Esophagus squamous epithelium (tissue), 5 donors: ENCODE results near the gene PKHD1. TPM values are rescaled to one million over a fixed set of nuclear protein-coding genes. Genes with fewer than 3 reads are reported as not detected.

Source experiments
- DNase-seq: peaks from one replicate; lab custom pipeline; 2025; lab: John Stamatoyannopoulos, UW
- H3K27ac ChIP-seq, 4 donors: fragments of 200-600 bp; sonication (generic); one replicate each; pipeline ENCODE4 v1.5.1; 2016 to 2019; ENCODE audit warnings: mild to moderate bottlenecking in 1 of 4
- H3K27me3 ChIP-seq, 4 donors: fragments of 200-600 bp; sonication (generic); 1 replicate in 3 of 4; 2 replicates in 1 of 4; pipeline versions ENCODE4 v1.5.1 to v1.6.0; 2017 to 2021; ENCODE audit warnings: antibody characterized with exemption in 1 of 4
- H3K36me3 ChIP-seq, 3 donors: fragments of 200-600 bp; sonication (generic); one replicate each; pipeline ENCODE4 v1.5.1; 2016 to 2019
- H3K4me1 ChIP-seq, 3 donors: fragments of 200-600 bp; sonication (generic); one replicate each; pipeline ENCODE4 v1.5.1; 2017 to 2019
- H3K4me3 ChIP-seq, 4 donors: fragments of 200-600 bp; sonication (generic); 1 replicate in 3 of 4; 2 replicates in 1 of 4; pipeline ENCODE4 v1.5.1; 2016 to 2019; ENCODE audit warnings: mild to moderate bottlenecking in 2 of 4, moderate library complexity in 1 of 4
- H3K9me3 ChIP-seq, 3 donors: fragments of 200-600 bp; sonication (generic); one replicate each; pipeline ENCODE4 v1.5.1; 2016 to 2019
- CTCF ChIP-seq, 6 experiments: fragments of 450-650 bp in 4 of 6; fragments of 200-600 bp in 2 of 6; sonication (generic) in 2 of 6; IDR thresholded peaks; one replicate each; pipeline ENCODE4 v1.5.1; 2016 to 2019; ENCODE audit warnings: antibody characterized with exemption in 6 of 6, mild to moderate bottlenecking in 4 of 6, moderate library complexity in 4 of 6
- POLR2A ChIP-seq, 4 donors: fragments of 450-650 bp; IDR thresholded peaks; one replicate each; pipeline ENCODE4 v1.6.1; 2017; ENCODE audit warnings: antibody characterized with exemption in 4 of 4, mild to moderate bottlenecking in 4 of 4, moderate library complexity in 3 of 4
- WGBS, 2 donors: methylation state at CpG; one replicate each; pipeline ENCODE4 v1.1.5; 2018; 5-methylcytosine and 5-hydroxymethylcytosine counted together
- intact Hi-C: fragments of 100-400 bp; cut with DNase I; formaldehyde crosslinking; loops from one replicate; pipeline ENCODE4 v1.15.0; 2022
- total RNA-seq, 4 donors: library from RNA; depleted of rRNA; stranded (reverse); fragments of >200 nt; gene quantifications; one replicate each; pipeline ENCODE4 v1.1.0, GENCODE V29; 2016
- donor health status: DM: yes; HTN: yes; CAD: no.

Gene PKHD1
- total RNA-seq, 4 donors from 2014 or later, result 0.04 TPM; not detected in 3

- no peak overlapping the region for H3K4me3 ChIP-seq
- H3K27me3 ChIP-seq, result no peaks in the 10 kb centered on the region
- intact Hi-C loops, result no loop called here
- no peaks in the 10 kb centered on the region for H3K36me3 ChIP-seq
- 50 to 59% methylated on average over 4 of the region's 4 CpGs for WGBS, 2 donors
- H3K4me1 ChIP-seq, result no peaks in the 10 kb centered on the region
- no peaks in the 10 kb centered on the region for H3K9me3 ChIP-seq
- TF ChIP-seq POLR2A (IDR thresholded peaks at IDR 0.05) (no peak), CTCF (IDR thresholded peaks at IDR 0.05) (no peak)
- H3K27ac ChIP-seq, result no peak overlapping the region
- DNase-seq, result no peak
Measured at GRCh38 chr6:51892750-51893149, 194.7 kb downstream of the PKHD1 start.

- Histone ChIP-seq H3K4me3 (no peak overlapping the region), H3K27me3 (no peaks in the 10 kb centered on the region), H3K4me1 (no peaks in the 10 kb centered on the region), H3K9me3 (no peaks in the 10 kb centered on the region), H3K27ac (no peak overlapping the region), H3K36me3 (no peaks in the 10 kb centered on the region)
- intact Hi-C loops, result no loop called here
- 78 to 83% methylated on average over 3 of the region's 3 CpGs for WGBS, 2 donors
- TF ChIP-seq POLR2A (IDR thresholded peaks at IDR 0.05) (no peak), CTCF (IDR thresholded peaks at IDR 0.05) (no peak)
- no peak for DNase-seq
Measured at GRCh38 chr6:51892339-51892738, 195.1 kb downstream of the PKHD1 start.

- no peak for DNase-seq
- H3K36me3 ChIP-seq, result no peaks in the 10 kb centered on the region
- no peaks in the 10 kb centered on the region for H3K27me3 ChIP-seq
- H3K4me3 ChIP-seq, result no peak overlapping the region
- no peak for TF ChIP-seq POLR2A (IDR thresholded peaks at IDR 0.05)
- TF ChIP-seq CTCF (IDR thresholded peaks at IDR 0.05), result no peak
- H3K27ac ChIP-seq, result no peak overlapping the region
- intact Hi-C loops, result no loop called here
- H3K9me3 ChIP-seq, result no peaks in the 10 kb centered on the region
- H3K4me1 ChIP-seq, result no peaks in the 10 kb centered on the region
- WGBS, 2 donors, result 57 to 69% methylated on average over 4 of the region's 4 CpGs
Measured at GRCh38 chr6:51891784-51892183, 195.6 kb downstream of the PKHD1 start.

GRCh38 chr6:51887859-51888258, 199.6 kb downstream of the PKHD1 start:
- 35 to 43% methylated on average over 2 of the region's 2 CpGs for WGBS, 2 donors
- no peak overlapping the region for H3K4me3 ChIP-seq
- no peak overlapping the region for H3K27ac ChIP-seq
- intact Hi-C loops, result no loop called here
- no peaks in the 10 kb centered on the region for H3K27me3 ChIP-seq
- H3K9me3 ChIP-seq, result no peaks in the 10 kb centered on the region
- DNase-seq, result no peak
- H3K4me1 ChIP-seq, result no peaks in the 10 kb centered on the region
- no peaks in the 10 kb centered on the region for H3K36me3 ChIP-seq
- TF ChIP-seq CTCF (IDR thresholded peaks at IDR 0.05) (no peak), POLR2A (IDR thresholded peaks at IDR 0.05) (no peak)

GRCh38 chr6:51885957-51886356, 201.5 kb downstream of the PKHD1 start:
- TF ChIP-seq POLR2A (IDR thresholded peaks at IDR 0.05), result no peak
- no peak for TF ChIP-seq CTCF (IDR thresholded peaks at IDR 0.05)
- Histone ChIP-seq H3K27me3 (no peaks in the 10 kb centered on the region), H3K4me3 (no peak overlapping the region), H3K36me3 (no peaks in the 10 kb centered on the region), H3K9me3 (no peaks in the 10 kb centered on the region), H3K4me1 (no peaks in the 10 kb centered on the region), H3K27ac (no peak overlapping the region)
- intact Hi-C loops, result no loop called here
- 47 to 71% methylated on average over 2 of the region's 2 CpGs for WGBS, 2 donors
- DNase-seq, result no peak
